Measurements from ENCODE around the gene ZNF320.

The ZNF320 gene

GRCh38 chr19:52897138-52897935 lies at the start of gene ZNF320:
Gene ZNF320 (minus strand): TSS chr19:52897635. CDS start chr19:52890255, 7,380 bp downstream.
- no peaks in the 10 kb centered on the region for H3K9me3 ChIP-seq (ENCODE audit: control insufficient read depth, insufficient read depth, low read depth, low read length)
- peak within 1 kb of the TSS; percentile 50 for H3K4me3 ChIP-seq (ENCODE audit: low read depth, low read length)
- no peaks in the 10 kb centered on the region for H3K4me1 ChIP-seq (ENCODE audit: control insufficient read depth, insufficient read depth, low read length)
- no peak for TF ChIP-seq ZNF366 (tag by site-specific recombination; conservative IDR thresholded peaks at IDR 0.05)
- TF ChIP-seq ZBTB20 (tag by site-specific recombination; IDR thresholded peaks at IDR 0.05) = peak; percentile 34; the same call in 1 of the 2 replicates
- no peak for TF ChIP-seq ZNF394 (tag by site-specific recombination; IDR thresholded peaks at IDR 0.05; ENCODE audit: borderline replicate concordance)
- 0 out of 2 replicates have a peak, but pooled peaks have one; percentile 34 for TF ChIP-seq KLF9 (tag by site-specific recombination; IDR thresholded peaks at IDR 0.05; ENCODE audit: low read depth)
- no peak for TF ChIP-seq TRIM28 (IDR thresholded peaks at IDR 0.05; ENCODE audit: borderline replicate concordance, low read length)
- TF ChIP-seq, protein P1, sequence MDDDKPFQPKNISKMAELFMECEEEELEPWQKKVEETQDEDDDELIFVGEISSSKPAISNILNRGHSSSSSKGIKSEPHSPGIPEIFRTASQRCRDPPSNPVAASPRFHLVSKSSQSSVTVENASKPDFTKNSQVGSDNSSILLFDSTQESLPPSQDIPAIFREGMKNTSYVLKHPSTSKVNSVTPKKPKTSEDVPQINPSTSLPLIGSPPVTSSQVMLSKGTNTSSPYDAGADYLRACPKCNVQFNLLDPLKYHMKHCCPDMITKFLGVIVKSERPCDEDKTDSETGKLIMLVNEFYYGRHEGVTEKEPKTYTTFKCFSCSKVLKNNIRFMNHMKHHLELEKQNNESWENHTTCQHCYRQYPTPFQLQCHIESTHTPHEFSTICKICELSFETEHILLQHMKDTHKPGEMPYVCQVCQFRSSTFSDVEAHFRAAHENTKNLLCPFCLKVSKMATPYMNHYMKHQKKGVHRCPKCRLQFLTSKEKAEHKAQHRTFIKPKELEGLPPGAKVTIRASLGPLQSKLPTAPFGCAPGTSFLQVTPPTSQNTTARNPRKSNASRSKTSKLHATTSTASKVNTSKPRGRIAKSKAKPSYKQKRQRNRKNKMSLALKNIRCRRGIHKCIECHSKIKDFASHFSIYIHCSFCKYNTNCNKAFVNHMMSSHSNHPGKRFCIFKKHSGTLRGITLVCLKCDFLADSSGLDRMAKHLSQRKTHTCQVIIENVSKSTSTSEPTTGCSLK (tag by site-specific recombination; IDR thresholded peaks at IDR 0.05) = no peak
- no peak for TF ChIP-seq BCL11A (tag by site-specific recombination; IDR thresholded peaks at IDR 0.05; ENCODE audit: low read depth)
- TF ChIP-seq OVOL3 (tag by site-specific recombination; IDR thresholded peaks at IDR 0.05) = no peak
- peak; percentile 40; the same call in 1 of the 2 replicates for TF ChIP-seq SP3 (tag by site-specific recombination; IDR thresholded peaks at IDR 0.05)
- TF ChIP-seq, protein P2, sequence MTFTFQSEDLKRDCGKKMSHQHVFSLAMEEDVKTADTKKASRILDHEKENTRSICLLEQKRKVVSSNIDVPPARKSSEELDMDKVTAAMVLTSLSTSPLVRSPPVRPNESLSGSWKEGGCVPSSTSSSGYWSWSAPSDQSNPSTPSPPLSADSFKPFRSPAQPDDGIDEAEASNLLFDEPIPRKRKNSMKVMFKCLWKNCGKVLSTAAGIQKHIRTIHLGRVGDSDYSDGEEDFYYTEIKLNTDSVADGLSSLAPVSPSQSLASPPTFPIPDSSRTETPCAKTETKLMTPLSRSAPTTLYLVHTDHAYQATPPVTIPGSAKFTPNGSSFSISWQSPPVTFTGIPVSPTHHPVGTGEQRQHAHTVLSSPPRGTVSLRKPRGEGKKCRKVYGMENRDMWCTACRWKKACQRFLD (tag by site-specific recombination; IDR thresholded peaks at IDR 0.05) = no peak
- peak; percentile 50; the same call in 1 of the 2 replicates for TF ChIP-seq HIC1 (tag by site-specific recombination; IDR thresholded peaks at IDR 0.05)
- peak; percentile 75 for TF ChIP-seq ZNF518A (tag by site-specific recombination; conservative IDR thresholded peaks at IDR 0.05; ENCODE audit: low read depth)
- no peak for TF ChIP-seq ZSCAN16 (tag by site-specific recombination; IDR thresholded peaks at IDR 0.05)
- no peaks in the 10 kb centered on the region for H3K36me3 ChIP-seq (ENCODE audit: control insufficient read depth in 2 of 2, insufficient read depth in 1 of 2, low read length in 2 of 2)
- H3K27ac ChIP-seq (ENCODE audit: extremely low read depth, low read depth, low read length) = no peak within 1 kb of the TSS
- POLR2A ChIA-PET = no interaction called here
- CTCF ChIA-PET = no interaction called here
